Measurements from ENCODE around the gene APRT.

The APRT gene

GRCh38 chr16:88821168-88821850, 9.6 kb upstream of the APRT start:
- no peak for FAIRE-seq

- no peak for FAIRE-seq
These were observed 8.8 kb upstream of the APRT start for GRCh38 chr16:88820385-88821025.

- FAIRE-seq = no peak
These were observed 7.4 kb upstream of the APRT start for GRCh38 chr16:88819126-88819525.

GRCh38 chr16:88818575-88818874, 6.8 kb upstream of the APRT start:
- no peak for FAIRE-seq

- FAIRE-seq = no peak
These were observed 6.3 kb upstream of the APRT start for GRCh38 chr16:88817785-88818574.

- FAIRE-seq = no peak
These were observed 5.2 kb upstream of the APRT start for GRCh38 chr16:88816736-88817535.

- no peak for FAIRE-seq
These were observed 4.3 kb upstream of the APRT start for GRCh38 chr16:88815901-88816589.

GRCh38 chr16:88815227-88815626, 3.5 kb upstream of the APRT start:
- FAIRE-seq = no peak

GRCh38 chr16:88814144-88814502, 2.4 kb upstream of the APRT start:
- no peak for FAIRE-seq

GRCh38 chr16:88813269-88814143, 1.8 kb upstream of the APRT start:
- no peak for FAIRE-seq

GRCh38 chr16:88812513-88813268, 963 bp upstream of the APRT start:
- FAIRE-seq = no peak

- no peak for FAIRE-seq
These were observed 588 bp downstream of the APRT start for GRCh38 chr16:88810912-88811768.

- FAIRE-seq = no peak
These were observed 1.4 kb downstream of the APRT start for GRCh38 chr16:88810166-88810911.

GRCh38 chr16:88809676-88810165, 2.0 kb downstream of the APRT start:
- no peak for FAIRE-seq

GRCh38 chr16:88809068-88809675, 2.6 kb downstream of the APRT start:
- no peak for FAIRE-seq

- FAIRE-seq = no peak
These were observed 3.9 kb downstream of the APRT start for GRCh38 chr16:88807626-88808453.

GRCh38 chr16:88807142-88807625, 4.5 kb downstream of the APRT start:
- no peak for FAIRE-seq

Measured in colon (tissue), 2 donors.